ENCODE measurements around the gene HK1.

HK1 gene

GRCh38 chr10:69437321-69438259, 159.3 kb downstream of the HK1 start:
- H3K4me3 ChIP-seq (ENCODE audit: low read length in 2 of 2): no peak overlapping the region
- H3K4me1 ChIP-seq (ENCODE audit: control insufficient read depth in 2 of 2, insufficient read depth in 2 of 2, low read length in 2 of 2): peaks cover 14 to 30% of the 10 kb centered on the region in 2 donors
- H3K27me3 ChIP-seq (ENCODE audit: control insufficient read depth in 2 of 2, insufficient read depth in 2 of 2, low read length in 2 of 2): no peaks in the 10 kb centered on the region
- H3K9ac ChIP-seq (ENCODE audit: low read depth in 1 of 2, low read length in 2 of 2): peak overlapping the region; percentile 35 to 64
- no peaks in the 10 kb centered on the region for H3K9me3 ChIP-seq (ENCODE audit: control insufficient read depth in 2 of 2, low read length in 2 of 2)
- no peaks in the 10 kb centered on the region for H3K36me3 ChIP-seq (ENCODE audit: control insufficient read depth in 2 of 2, insufficient read depth in 2 of 2, low read length in 2 of 2)
- peak overlapping the region; percentile 86 to 90 for H3K27ac ChIP-seq (ENCODE audit: low read depth in 2 of 2, low read length in 2 of 2)

GRCh38 chr10:69438536-69439349, 160.4 kb downstream of the HK1 start:
- Histone ChIP-seq H3K36me3 (ENCODE audit: control insufficient read depth in 2 of 2, insufficient read depth in 2 of 2, low read length in 2 of 2) (no peaks in the 10 kb centered on the region), H3K9me3 (ENCODE audit: control insufficient read depth in 2 of 2, low read length in 2 of 2) (no peaks in the 10 kb centered on the region), H3K4me3 (ENCODE audit: low read length in 2 of 2) (peak overlapping the region in 1 of 2 donors; percentile 21), H3K27me3 (ENCODE audit: control insufficient read depth in 2 of 2, insufficient read depth in 2 of 2, low read length in 2 of 2) (no peaks in the 10 kb centered on the region), H3K27ac (ENCODE audit: low read depth in 2 of 2, low read length in 2 of 2) (peak overlapping the region; percentile 86 to 90), H3K9ac (ENCODE audit: low read depth in 1 of 2, low read length in 2 of 2) (peak overlapping the region; percentile 35 to 64), H3K4me1 (ENCODE audit: control insufficient read depth in 2 of 2, insufficient read depth in 2 of 2, low read length in 2 of 2) (peaks cover 14 to 28% of the 10 kb centered on the region in 2 donors)

DNA sequence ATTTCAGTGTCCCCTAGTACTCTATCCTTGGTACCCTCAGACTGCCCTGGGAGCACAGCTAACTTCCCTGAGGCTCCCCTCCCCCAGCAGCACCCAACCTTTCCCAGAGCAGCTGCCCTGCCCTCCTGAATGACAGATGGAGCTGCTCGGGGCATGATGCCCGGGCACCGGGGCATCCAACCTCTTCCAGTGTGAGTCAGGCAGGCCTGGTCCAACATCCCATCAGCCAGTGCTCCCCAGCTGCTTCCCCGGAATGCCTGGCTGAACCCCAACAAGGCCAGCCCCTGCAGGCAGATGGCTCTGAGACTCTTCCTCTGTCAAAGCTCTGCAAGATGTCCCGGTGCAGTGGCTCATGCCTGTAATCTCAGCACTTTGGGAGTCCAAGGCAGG, 161.0 kb downstream of the HK1 start:
- Histone ChIP-seq H3K27ac (ENCODE audit: low read depth in 2 of 2, low read length in 2 of 2) (peak overlapping the region; percentile 86 to 90), H3K36me3 (ENCODE audit: control insufficient read depth in 2 of 2, insufficient read depth in 2 of 2, low read length in 2 of 2) (no peaks in the 10 kb centered on the region), H3K4me1 (ENCODE audit: control insufficient read depth in 2 of 2, insufficient read depth in 2 of 2, low read length in 2 of 2) (peaks cover 14 to 23% of the 10 kb centered on the region in 2 donors), H3K4me3 (ENCODE audit: low read length in 2 of 2) (peak overlapping the region in 1 of 2 donors; percentile 21), H3K9me3 (ENCODE audit: control insufficient read depth in 2 of 2, low read length in 2 of 2) (no peaks in the 10 kb centered on the region), H3K9ac (ENCODE audit: low read depth in 1 of 2, low read length in 2 of 2) (peak overlapping the region; percentile 10 to 64), H3K27me3 (ENCODE audit: control insufficient read depth in 2 of 2, insufficient read depth in 2 of 2, low read length in 2 of 2) (no peaks in the 10 kb centered on the region)

DNA sequence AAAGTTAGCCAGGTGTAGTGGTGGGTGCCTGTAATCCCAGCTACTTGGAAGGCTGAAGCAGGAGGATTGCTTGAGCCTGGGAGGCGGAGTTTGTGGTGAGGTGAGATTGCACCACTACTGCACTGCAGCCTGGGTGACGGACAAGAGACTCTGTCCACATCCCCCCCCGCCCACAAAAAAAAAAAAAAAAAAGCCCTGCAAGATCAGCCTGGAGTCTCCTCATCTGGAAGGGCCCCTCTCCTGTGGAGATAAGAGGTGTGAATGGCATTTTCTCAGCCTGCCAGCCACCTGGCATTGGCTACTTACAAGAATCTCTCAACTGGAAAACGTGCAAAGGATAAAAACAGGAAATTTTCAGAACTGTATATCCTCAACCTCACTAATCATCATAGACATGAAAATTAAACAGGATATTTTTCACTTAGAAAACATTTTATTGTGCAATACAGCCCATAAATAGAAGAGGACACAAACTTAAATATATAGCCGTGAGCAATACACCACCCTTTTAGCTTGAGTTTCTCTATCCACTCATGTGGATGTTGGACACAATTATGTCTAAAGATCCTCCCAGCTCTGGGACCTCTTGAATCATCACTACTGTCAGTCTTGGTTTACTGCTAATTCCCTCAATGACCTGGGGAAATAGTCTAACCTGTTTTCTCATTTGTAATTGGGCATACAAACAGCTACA, 161.7 kb downstream of the HK1 start:
- H3K9me3 ChIP-seq (ENCODE audit: control insufficient read depth in 2 of 2, low read length in 2 of 2): no peaks in the 10 kb centered on the region
- H3K27ac ChIP-seq (ENCODE audit: low read depth in 2 of 2, low read length in 2 of 2): peak overlapping the region in 1 of 2 donors; percentile 90
- H3K27me3 ChIP-seq (ENCODE audit: control insufficient read depth in 2 of 2, insufficient read depth in 2 of 2, low read length in 2 of 2): no peaks in the 10 kb centered on the region
- peaks cover 14 to 21% of the 10 kb centered on the region in 2 donors for H3K4me1 ChIP-seq (ENCODE audit: control insufficient read depth in 2 of 2, insufficient read depth in 2 of 2, low read length in 2 of 2)
- no peak overlapping the region for H3K4me3 ChIP-seq (ENCODE audit: low read length in 2 of 2)
- no peak overlapping the region for H3K9ac ChIP-seq (ENCODE audit: low read depth in 1 of 2, low read length in 2 of 2)
- H3K36me3 ChIP-seq (ENCODE audit: control insufficient read depth in 2 of 2, insufficient read depth in 2 of 2, low read length in 2 of 2): no peaks in the 10 kb centered on the region

GRCh38 chr10:69443354-69443753, 165.1 kb downstream of the HK1 start:
- Histone ChIP-seq H3K27me3 (ENCODE audit: control insufficient read depth in 2 of 2, insufficient read depth in 2 of 2, low read length in 2 of 2) (no peaks in the 10 kb centered on the region), H3K4me3 (ENCODE audit: low read length in 2 of 2) (no peak overlapping the region), H3K9me3 (ENCODE audit: control insufficient read depth in 2 of 2, low read length in 2 of 2) (no peaks in the 10 kb centered on the region), H3K36me3 (ENCODE audit: control insufficient read depth in 2 of 2, insufficient read depth in 2 of 2, low read length in 2 of 2) (no peaks in the 10 kb centered on the region), H3K9ac (ENCODE audit: low read depth in 1 of 2, low read length in 2 of 2) (no peak overlapping the region), H3K4me1 (ENCODE audit: control insufficient read depth in 2 of 2, insufficient read depth in 2 of 2, low read length in 2 of 2) (peaks cover 19 to 25% of the 10 kb centered on the region in 2 donors), H3K27ac (ENCODE audit: low read depth in 2 of 2, low read length in 2 of 2) (no peak overlapping the region)

- Histone ChIP-seq H3K9me3 (ENCODE audit: control insufficient read depth in 2 of 2, low read length in 2 of 2) (no peaks in the 10 kb centered on the region), H3K4me1 (ENCODE audit: control insufficient read depth in 2 of 2, insufficient read depth in 2 of 2, low read length in 2 of 2) (peaks cover 23 to 24% of the 10 kb centered on the region in 2 donors), H3K27me3 (ENCODE audit: control insufficient read depth in 2 of 2, insufficient read depth in 2 of 2, low read length in 2 of 2) (no peaks in the 10 kb centered on the region), H3K4me3 (ENCODE audit: low read length in 2 of 2) (no peak overlapping the region), H3K36me3 (ENCODE audit: control insufficient read depth in 2 of 2, insufficient read depth in 2 of 2, low read length in 2 of 2) (no peaks in the 10 kb centered on the region), H3K9ac (ENCODE audit: low read depth in 1 of 2, low read length in 2 of 2) (no peak overlapping the region), H3K27ac (ENCODE audit: low read depth in 2 of 2, low read length in 2 of 2) (no peak overlapping the region)
These were observed 166.7 kb downstream of the HK1 start for GRCh38 chr10:69445041-69445440.

- peaks cover 29 to 34% of the 10 kb centered on the region in 2 donors for H3K4me1 ChIP-seq (ENCODE audit: control insufficient read depth in 2 of 2, insufficient read depth in 2 of 2, low read length in 2 of 2)
- no peaks in the 10 kb centered on the region for H3K36me3 ChIP-seq (ENCODE audit: control insufficient read depth in 2 of 2, insufficient read depth in 2 of 2, low read length in 2 of 2)
- no peak overlapping the region for H3K4me3 ChIP-seq (ENCODE audit: low read length in 2 of 2)
- H3K9me3 ChIP-seq (ENCODE audit: control insufficient read depth in 2 of 2, low read length in 2 of 2): no peaks in the 10 kb centered on the region
- H3K27ac ChIP-seq (ENCODE audit: low read depth in 2 of 2, low read length in 2 of 2): peak overlapping the region in 1 of 2 donors; percentile 43
- no peak overlapping the region for H3K9ac ChIP-seq (ENCODE audit: low read depth in 1 of 2, low read length in 2 of 2)
- H3K27me3 ChIP-seq (ENCODE audit: control insufficient read depth in 2 of 2, insufficient read depth in 2 of 2, low read length in 2 of 2): no peaks in the 10 kb centered on the region
These were observed 167.9 kb downstream of the HK1 start for GRCh38 chr10:69446229-69446628.

DNA sequence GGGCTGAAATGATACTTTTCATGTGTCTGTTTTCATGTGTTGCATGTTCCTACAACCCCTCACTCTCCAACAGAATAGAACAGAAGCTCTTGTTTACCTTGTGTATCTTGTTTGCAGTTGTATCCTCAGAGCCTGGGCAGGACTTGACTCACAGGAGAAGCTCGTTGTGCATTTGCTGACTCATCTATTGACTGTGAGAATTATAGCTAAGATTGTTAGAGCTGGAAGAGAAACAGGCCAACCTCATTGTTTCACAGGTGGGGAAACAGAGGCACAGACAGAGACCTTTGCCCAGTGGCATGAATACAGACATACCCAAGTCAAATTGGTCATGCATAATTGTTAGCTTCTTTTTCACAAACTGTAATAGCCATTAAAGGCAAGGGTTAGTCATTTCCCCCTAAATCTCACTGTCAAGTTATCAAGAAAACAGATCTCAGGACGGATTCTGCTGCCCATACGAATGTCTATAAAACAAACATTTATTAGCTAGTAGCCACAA, 168.4 kb downstream of the HK1 start:
- H3K9me3 ChIP-seq (ENCODE audit: control insufficient read depth in 2 of 2, low read length in 2 of 2): no peaks in the 10 kb centered on the region
- no peaks in the 10 kb centered on the region for H3K27me3 ChIP-seq (ENCODE audit: control insufficient read depth in 2 of 2, insufficient read depth in 2 of 2, low read length in 2 of 2)
- H3K27ac ChIP-seq (ENCODE audit: low read depth in 2 of 2, low read length in 2 of 2): peak overlapping the region in 1 of 2 donors; percentile 48
- peaks cover 30 to 35% of the 10 kb centered on the region in 2 donors for H3K4me1 ChIP-seq (ENCODE audit: control insufficient read depth in 2 of 2, insufficient read depth in 2 of 2, low read length in 2 of 2)
- no peak overlapping the region for H3K4me3 ChIP-seq (ENCODE audit: low read length in 2 of 2)
- no peaks in the 10 kb centered on the region for H3K36me3 ChIP-seq (ENCODE audit: control insufficient read depth in 2 of 2, insufficient read depth in 2 of 2, low read length in 2 of 2)
- no peak overlapping the region for H3K9ac ChIP-seq (ENCODE audit: low read depth in 1 of 2, low read length in 2 of 2)

DNA sequence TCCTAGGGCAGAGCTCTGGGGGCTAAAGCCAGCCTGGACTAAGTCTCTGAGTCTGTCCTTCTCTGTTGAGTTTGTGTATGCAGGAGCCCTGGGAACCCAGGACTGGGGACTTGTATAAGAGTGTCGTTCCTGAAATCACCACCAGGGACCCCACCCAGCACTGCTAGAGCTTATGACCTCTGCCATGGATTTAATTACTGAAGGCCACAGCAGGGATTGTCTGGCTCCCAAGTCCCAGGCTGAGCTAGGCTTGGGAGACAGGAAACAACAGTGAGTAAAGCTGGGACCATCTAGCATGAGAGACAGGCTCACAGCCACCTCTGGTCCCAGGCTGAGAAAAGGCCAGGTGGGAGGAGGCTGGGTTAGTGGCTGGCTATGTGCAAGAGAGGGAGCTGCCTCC, 171.5 kb downstream of the HK1 start:
- Histone ChIP-seq H3K9ac (ENCODE audit: low read depth in 1 of 2, low read length in 2 of 2) (peak overlapping the region; percentile 14 to 93), H3K4me3 (ENCODE audit: low read length in 2 of 2) (peak overlapping the region in 1 of 2 donors; percentile 48), H3K27ac (ENCODE audit: low read depth in 2 of 2, low read length in 2 of 2) (peak overlapping the region; percentile 95 to 97), H3K4me1 (ENCODE audit: control insufficient read depth in 2 of 2, insufficient read depth in 2 of 2, low read length in 2 of 2) (peaks cover 48 to 57% of the 10 kb centered on the region in 2 donors), H3K9me3 (ENCODE audit: control insufficient read depth in 2 of 2, low read length in 2 of 2) (no peaks in the 10 kb centered on the region), H3K36me3 (ENCODE audit: control insufficient read depth in 2 of 2, insufficient read depth in 2 of 2, low read length in 2 of 2) (no peaks in the 10 kb centered on the region), H3K27me3 (ENCODE audit: control insufficient read depth in 2 of 2, insufficient read depth in 2 of 2, low read length in 2 of 2) (no peaks in the 10 kb centered on the region)
